Neuronal stem cell (in vitro differentiated cells): ENCODE data around the gene CAMK1D.

Experiments used
- DNase-seq: peaks from one replicate; pipeline ENCODE4 v3.0.0-alpha.2; 2013; ENCODE audit warnings: low spot score
- H2AFZ ChIP-seq: one replicate; pipeline ENCODE4 v1.6.1; 2013; ENCODE audit warnings: mild to moderate bottlenecking, low read length, inconsistent platforms
- H2AK5ac ChIP-seq: 2 replicates; pipeline ENCODE4 v1.6.1; 2013; ENCODE audit warnings: low read depth, mild to moderate bottlenecking, inconsistent platforms, low read length, moderate library complexity, mixed read lengths
- H2BK120ac ChIP-seq: 2 replicates; pipeline ENCODE4 v1.6.1; 2013; ENCODE audit warnings: low read depth, mild to moderate bottlenecking, inconsistent platforms, low read length, moderate library complexity, mixed read lengths
- H2BK12ac ChIP-seq: one replicate; pipeline ENCODE4 v1.6.1; 2013; ENCODE audit warnings: low read length, inconsistent platforms
- H2BK15ac ChIP-seq: 2 replicates; pipeline ENCODE4 v1.6.1; 2013; ENCODE audit warnings: mild to moderate bottlenecking, low read length, inconsistent platforms, mixed read lengths
- H2BK5ac ChIP-seq: one replicate; pipeline ENCODE4 v1.6.1; 2013; ENCODE audit warnings: inconsistent platforms, mild to moderate bottlenecking, low read length, moderate library complexity
- H3K14ac ChIP-seq: one replicate; pipeline ENCODE4 v1.6.1; 2013; ENCODE audit warnings: low read length, inconsistent platforms
- H3K18ac ChIP-seq: 2 replicates; pipeline ENCODE4 v1.6.1; 2013; ENCODE audit warnings: low read length, inconsistent platforms
- H3K23ac ChIP-seq: 2 replicates; pipeline ENCODE4 v1.6.1; 2013; ENCODE audit warnings: low read depth, mild to moderate bottlenecking, mixed read lengths, low read length, inconsistent platforms; ENCODE audit not compliant: poor library complexity
- H3K27ac ChIP-seq: replicated peaks from 3 replicates; pipeline ENCODE4 v1.5.1; 2013; ENCODE audit warnings: low read length, inconsistent platforms
- H3K27me3 ChIP-seq, 3 experiments: 2 replicates each; pipeline ENCODE4 v1.6.1; 2013; ENCODE audit warnings: low read length in 3 of 3, mild to moderate bottlenecking in 2 of 3, inconsistent platforms in 1 of 3, low read depth in 1 of 3, mixed read lengths in 1 of 3, moderate library complexity in 1 of 3; ENCODE audit not compliant: control insufficient read depth in 3 of 3, insufficient read depth in 3 of 3
- H3K36me3 ChIP-seq, 2 donors: replicated peaks in 1 of 2; 2 replicates each; pipeline ENCODE4 v1.6.1; 2013; ENCODE audit warnings: low read length in 2 of 2; ENCODE audit not compliant: control insufficient read depth in 2 of 2, insufficient read depth in 2 of 2
- H3K4ac ChIP-seq: 2 replicates; pipeline ENCODE4 v1.6.1; 2013; ENCODE audit warnings: inconsistent platforms, mild to moderate bottlenecking, low read length, moderate library complexity
- H3K4me1 ChIP-seq, 2 donors: 1 replicate in 1 of 2; 2 replicates in 1 of 2; pipeline ENCODE4 v1.6.1; 2013; ENCODE audit warnings: low read length in 2 of 2, low read depth in 1 of 2; ENCODE audit not compliant: control insufficient read depth in 2 of 2, insufficient read depth in 1 of 2
- H3K4me2 ChIP-seq: one replicate; pipeline ENCODE4 v1.6.1; 2013; ENCODE audit warnings: mild to moderate bottlenecking, low read length, inconsistent platforms; ENCODE audit not compliant: insufficient read depth, poor library complexity, severe bottlenecking
- H3K4me3 ChIP-seq, 2 donors: 2 replicates each; pipeline ENCODE4 v1.5.1; 2013; ENCODE audit warnings: low read length in 2 of 2, mild to moderate bottlenecking in 2 of 2, inconsistent platforms in 1 of 2, moderate library complexity in 1 of 2
- H3K79me1 ChIP-seq: one replicate; pipeline ENCODE4 v1.6.1; 2013; ENCODE audit warnings: low read depth, mild to moderate bottlenecking, inconsistent platforms, low read length, moderate library complexity
- H3K9ac ChIP-seq: one replicate; pipeline ENCODE4 v1.6.1; 2013; ENCODE audit warnings: mild to moderate bottlenecking, low read depth, low read length, inconsistent platforms; ENCODE audit not compliant: poor library complexity
- H3K9me3 ChIP-seq, 2 donors: replicated peaks in 1 of 2; 2 replicates each; pipeline versions ENCODE3 to v1.6.1; 2013; ENCODE audit warnings: low read length in 2 of 2, mild to moderate bottlenecking in 2 of 2, inconsistent platforms in 1 of 2, low read depth in 1 of 2, mixed read lengths in 1 of 2, moderate library complexity in 1 of 2; ENCODE audit not compliant: control insufficient read depth in 2 of 2, insufficient read depth in 1 of 2
- H4K8ac ChIP-seq: one replicate; pipeline ENCODE4 v1.6.1; 2013; ENCODE audit warnings: low read depth, mild to moderate bottlenecking, inconsistent platforms, low read length, moderate library complexity
- H4K91ac ChIP-seq: one replicate; pipeline ENCODE4 v1.6.1; 2013; ENCODE audit warnings: low read length, low read depth, mild to moderate bottlenecking, inconsistent platforms; ENCODE audit not compliant: poor library complexity
- WGBS, 2 donors: extraction: QIAGEN DNeasy Blood & Tissue Kit; methylation state at CpG; one replicate each; pipeline ENCODE4 v1.1.7; 2013; ENCODE audit warnings: missing lambda C conversion rate in 2 of 2, mixed read lengths in 1 of 2; ENCODE audit not compliant: insufficient read length in 2 of 2, insufficient replicate concordance in 1 of 2; ENCODE audit errors: extremely low coverage in 2 of 2; 5-methylcytosine and 5-hydroxymethylcytosine counted together

Gene CAMK1D

GRCh38 chr10:12533151-12533550 lies 183.8 kb downstream of the CAMK1D start:
- no peaks in the 10 kb centered on the region for H3K27me3 ChIP-seq
- no peak overlapping the region for H2BK120ac ChIP-seq
- H3K36me3 ChIP-seq, result no peaks in the 10 kb centered on the region
- H4K8ac ChIP-seq, result no peak overlapping the region
- H3K4me2 ChIP-seq, result no peak overlapping the region
- no peak overlapping the region for H3K27ac ChIP-seq
- H3K23ac ChIP-seq, result no peak overlapping the region
- no peak overlapping the region for H2BK15ac ChIP-seq
- no peak overlapping the region for H4K91ac ChIP-seq
- H3K18ac ChIP-seq, result no peak overlapping the region
- H2BK5ac ChIP-seq, result no peak overlapping the region
- no peaks in the 10 kb centered on the region for H3K79me1 ChIP-seq
- no peak overlapping the region for H3K9ac ChIP-seq
- H2BK12ac ChIP-seq, result no peak overlapping the region
- no peaks in the 10 kb centered on the region for H3K9me3 ChIP-seq
- DNase-seq, result no peak
- no peak overlapping the region for H3K4me3 ChIP-seq
- no peak overlapping the region for H2AK5ac ChIP-seq
- H3K4me1 ChIP-seq, result peaks cover 0 to 2% of the 10 kb centered on the region in 2 donors
- H3K14ac ChIP-seq, result no peak overlapping the region
- no peak overlapping the region for H3K4ac ChIP-seq
- WGBS, 2 donors, result no CpG with 5 or more reads among the region's 4 CpGs
- no peak overlapping the region for H2AFZ ChIP-seq

DNA sequence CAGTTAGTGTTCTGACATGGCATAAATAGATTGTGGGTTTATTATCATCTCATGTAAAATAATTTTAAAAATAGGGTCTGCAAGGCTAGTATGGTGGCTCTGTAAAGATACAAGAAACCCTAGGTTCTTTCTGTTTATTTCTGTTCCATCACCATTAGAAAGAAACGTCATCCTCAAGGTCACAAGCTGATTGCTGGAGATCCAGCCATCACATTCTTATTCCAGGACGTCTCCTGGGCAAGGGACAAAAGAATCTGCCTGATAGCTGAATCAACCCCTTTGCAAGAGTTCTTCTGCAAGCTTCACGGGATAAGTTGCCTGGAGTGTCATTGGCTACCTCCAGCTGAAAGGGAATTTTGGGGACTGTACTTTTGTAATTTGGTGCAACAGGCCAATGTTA lies 184.4 kb downstream of the CAMK1D start:
- no peak overlapping the region for H4K91ac ChIP-seq
- no peak overlapping the region for H2BK12ac ChIP-seq
- no peak overlapping the region for H4K8ac ChIP-seq
- no peak overlapping the region for H3K14ac ChIP-seq
- H2BK15ac ChIP-seq, result no peak overlapping the region
- H3K23ac ChIP-seq, result no peak overlapping the region
- H3K4me2 ChIP-seq, result no peak overlapping the region
- no peak overlapping the region for H2AK5ac ChIP-seq
- no peaks in the 10 kb centered on the region for H3K9me3 ChIP-seq
- DNase-seq, result no peak
- H3K4me3 ChIP-seq, result no peak overlapping the region
- no peak overlapping the region for H3K18ac ChIP-seq
- H3K9ac ChIP-seq, result no peak overlapping the region
- no peak overlapping the region for H3K27ac ChIP-seq
- H3K4me1 ChIP-seq, result peaks cover 0 to 6% of the 10 kb centered on the region in 2 donors
- H2BK5ac ChIP-seq, result no peak overlapping the region
- no CpG with 5 or more reads among the region's 3 CpGs for WGBS, 2 donors
- H3K4ac ChIP-seq, result no peak overlapping the region
- no peaks in the 10 kb centered on the region for H3K27me3 ChIP-seq
- no peak overlapping the region for H2BK120ac ChIP-seq
- H2AFZ ChIP-seq, result no peak overlapping the region
- no peaks in the 10 kb centered on the region for H3K79me1 ChIP-seq
- no peaks in the 10 kb centered on the region for H3K36me3 ChIP-seq

DNA sequence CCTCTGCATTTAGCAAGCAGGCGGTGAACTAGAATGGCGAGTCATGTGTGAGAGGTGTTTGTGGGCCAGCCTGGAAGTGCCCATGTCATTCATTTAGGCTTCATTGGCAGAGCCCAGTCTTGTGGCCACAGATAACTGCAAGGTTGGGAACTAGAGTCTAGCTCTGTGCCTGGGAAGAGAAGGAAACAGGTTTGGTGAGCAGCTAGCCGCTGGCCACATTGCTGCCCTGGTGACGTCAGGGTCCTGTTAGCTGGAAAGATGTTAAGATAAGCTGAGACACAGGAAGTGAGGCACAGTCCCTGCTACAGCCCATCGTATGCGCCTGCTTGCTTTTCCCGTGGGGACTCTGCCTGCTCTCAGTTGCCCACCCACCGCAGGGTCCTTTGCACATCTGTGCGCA lies 185.5 kb downstream of the CAMK1D start:
- Histone ChIP-seq H3K9me3 (no peaks in the 10 kb centered on the region), H3K4me3 (no peak overlapping the region), H2AK5ac (no peak overlapping the region), H3K27ac (no peak overlapping the region), H4K8ac (no peak overlapping the region), H3K79me1 (no peaks in the 10 kb centered on the region), H3K14ac (no peak overlapping the region), H3K4ac (no peak overlapping the region), H3K9ac (no peak overlapping the region), H3K23ac (no peak overlapping the region), H3K27me3 (no peaks in the 10 kb centered on the region), H4K91ac (no peak overlapping the region), H2BK5ac (no peak overlapping the region), H3K4me1 (peaks cover 0 to 6% of the 10 kb centered on the region in 2 donors), H3K4me2 (no peak overlapping the region), H2BK15ac (no peak overlapping the region), H3K18ac (no peak overlapping the region), H2BK12ac (no peak overlapping the region), H2AFZ (no peak overlapping the region), H3K36me3 (no peaks in the 10 kb centered on the region), H2BK120ac (no peak overlapping the region)
- no CpG with 5 or more reads among the region's 9 CpGs for WGBS, 2 donors
- no peak for DNase-seq

- H3K27me3 ChIP-seq, result no peaks in the 10 kb centered on the region
- no peak overlapping the region for H2AK5ac ChIP-seq
- H3K9ac ChIP-seq, result no peak overlapping the region
- no peaks in the 10 kb centered on the region for H3K9me3 ChIP-seq
- H3K4me1 ChIP-seq, result peaks cover 0 to 9% of the 10 kb centered on the region in 2 donors
- no peaks in the 10 kb centered on the region for H3K79me1 ChIP-seq
- DNase-seq, result no peak
- no peak overlapping the region for H2BK120ac ChIP-seq
- no peak overlapping the region for H3K4me2 ChIP-seq
- H3K18ac ChIP-seq, result no peak overlapping the region
- no peaks in the 10 kb centered on the region for H3K36me3 ChIP-seq
- H4K8ac ChIP-seq, result no peak overlapping the region
- H2BK12ac ChIP-seq, result no peak overlapping the region
- H2BK15ac ChIP-seq, result no peak overlapping the region
- no peak overlapping the region for H3K4me3 ChIP-seq
- no peak overlapping the region for H2BK5ac ChIP-seq
- no peak overlapping the region for H4K91ac ChIP-seq
- no peak overlapping the region for H2AFZ ChIP-seq
- H3K14ac ChIP-seq, result no peak overlapping the region
- H3K23ac ChIP-seq, result no peak overlapping the region
- no peak overlapping the region for H3K27ac ChIP-seq
- H3K4ac ChIP-seq, result no peak overlapping the region
These were observed 186.3 kb downstream of the CAMK1D start for GRCh38 chr10:12535656-12536055.
